ENCODE results near the gene PIK3AP1.
A peak's percentile ranks its signal among the peaks of the same experiment; 100 is the strongest.
"Not testable (repeated sequence)": the region's sequence is repeated elsewhere in the genome, so short reads cannot be mapped to it uniquely, and the experiment has no call there.

The PIK3AP1 gene

DNA sequence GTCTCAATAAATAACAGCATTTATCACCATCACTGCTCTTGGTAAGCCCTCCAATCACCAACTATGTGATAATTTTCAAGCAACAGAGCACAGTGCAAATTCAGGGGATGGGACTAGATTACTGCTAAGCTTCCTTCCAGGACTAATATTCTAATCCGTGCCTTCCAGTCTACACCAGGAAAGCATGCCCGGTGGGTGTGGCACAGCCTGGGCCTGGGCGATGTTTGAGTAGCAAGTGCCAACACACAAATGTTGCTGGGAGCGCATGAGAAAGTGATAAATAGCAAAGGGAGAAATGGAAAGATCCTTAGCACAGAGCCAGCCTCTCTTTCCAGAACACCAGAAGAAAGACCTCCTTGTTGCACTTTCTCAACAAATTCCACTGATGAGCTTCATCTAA is 120.0 kb downstream of the PIK3AP1 start:
- no peak for DNase-seq

DNA sequence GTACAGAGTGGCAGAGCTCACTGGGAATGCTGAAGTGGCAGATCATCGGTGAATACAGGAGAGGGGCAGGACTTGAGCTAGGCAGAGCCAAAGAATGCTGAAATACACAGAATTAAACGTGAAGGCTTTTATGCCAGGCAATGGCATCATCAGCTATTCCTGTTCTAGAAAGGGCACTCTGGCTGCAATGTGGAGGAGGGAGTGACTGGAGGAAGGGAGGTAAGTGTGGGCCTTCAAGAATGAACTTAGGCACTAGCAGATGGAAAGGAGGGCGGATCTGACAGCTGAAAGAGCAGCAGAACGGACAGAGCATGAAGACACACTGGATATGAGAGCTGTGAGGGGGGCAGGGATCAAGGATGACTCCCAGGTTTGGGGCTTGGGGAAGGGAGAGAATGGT is 121.5 kb downstream of the PIK3AP1 start:
- no peak for DNase-seq

DNA sequence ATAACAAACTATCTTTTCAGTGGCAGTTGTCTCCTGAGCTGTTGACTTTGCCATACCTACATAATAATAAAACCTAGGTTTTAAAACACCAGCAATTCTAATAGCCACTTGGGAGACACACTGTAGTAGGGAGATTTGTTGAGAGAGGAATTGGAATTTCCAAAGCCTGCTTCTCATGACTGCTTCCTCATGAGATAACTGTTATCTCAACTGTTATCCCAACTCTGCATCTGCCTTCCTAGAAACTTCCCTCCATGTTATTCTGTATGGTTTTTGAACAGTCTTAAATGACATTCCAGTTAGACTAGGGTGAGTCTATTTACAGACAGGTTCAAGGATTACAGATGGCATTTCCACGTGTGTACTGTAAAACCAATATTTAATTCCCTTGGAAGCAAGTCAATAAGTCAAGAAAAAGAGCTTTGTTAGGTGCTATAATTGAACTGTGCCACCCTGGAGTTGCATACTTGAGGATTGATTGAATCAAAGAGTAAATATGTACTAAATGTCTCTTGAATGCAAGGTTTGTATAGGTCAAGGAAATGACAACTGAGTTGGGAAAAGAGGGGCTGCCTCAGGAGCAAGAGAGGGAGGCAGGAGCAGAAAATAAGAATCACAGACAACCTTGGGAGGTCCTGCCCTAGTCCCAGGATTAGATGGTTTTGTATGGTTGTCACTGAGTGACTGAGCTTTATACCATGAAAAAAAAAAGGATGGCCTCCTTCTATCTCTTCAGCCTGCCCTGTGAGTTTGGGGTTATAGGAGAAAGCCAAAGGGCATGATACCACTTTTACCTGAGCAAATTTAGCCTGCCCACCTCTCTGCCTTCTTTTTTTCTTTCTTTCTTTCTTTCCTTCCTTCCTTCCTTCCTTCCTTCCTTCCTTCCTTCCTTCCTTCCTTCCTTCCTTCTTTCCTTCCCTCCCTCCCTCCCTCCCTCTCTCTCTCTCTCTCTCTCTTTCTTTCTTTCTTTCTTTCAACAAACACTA is 123.6 kb downstream of the PIK3AP1 start:
- no peak for DNase-seq

DNA sequence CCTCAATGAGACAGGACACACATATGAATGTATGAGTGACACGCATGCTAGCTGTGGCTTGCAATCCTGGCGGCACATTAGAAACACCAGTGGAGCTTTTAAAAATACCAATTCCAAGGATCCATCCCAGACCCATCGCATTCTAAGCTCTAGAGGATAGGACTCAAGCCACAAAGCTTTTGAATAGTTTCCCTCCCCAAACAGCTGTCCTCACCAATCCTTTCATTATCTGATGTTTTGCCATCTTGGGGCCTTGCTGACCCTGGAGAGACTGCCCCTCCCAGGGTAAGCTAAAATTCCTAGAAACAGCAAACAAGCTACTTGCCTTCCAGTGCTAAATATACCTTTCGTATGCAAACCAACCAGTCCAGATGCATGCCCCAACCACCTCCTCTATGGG is 124.6 kb downstream of the PIK3AP1 start:
- DNase-seq = no peak

DNA sequence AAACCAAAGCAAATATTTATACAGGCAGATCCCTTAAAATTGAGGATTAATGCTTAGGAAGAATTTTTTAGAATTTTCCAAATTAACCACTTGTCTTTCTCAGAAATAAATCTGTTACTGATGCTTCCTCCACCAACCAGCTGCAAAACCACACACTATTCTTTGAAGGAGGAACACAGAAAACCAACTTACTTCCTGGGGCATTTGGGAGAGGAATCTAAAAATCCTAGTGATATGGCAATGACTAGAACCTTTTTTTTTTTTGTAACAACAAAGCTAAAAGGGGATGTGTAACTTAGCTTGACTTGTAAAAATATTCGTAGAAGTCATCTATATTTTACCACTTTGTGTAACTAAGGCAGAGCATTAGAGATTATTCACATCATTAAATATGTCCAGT is 128.4 kb downstream of the PIK3AP1 start:
- DNase-seq = no peak

DNA sequence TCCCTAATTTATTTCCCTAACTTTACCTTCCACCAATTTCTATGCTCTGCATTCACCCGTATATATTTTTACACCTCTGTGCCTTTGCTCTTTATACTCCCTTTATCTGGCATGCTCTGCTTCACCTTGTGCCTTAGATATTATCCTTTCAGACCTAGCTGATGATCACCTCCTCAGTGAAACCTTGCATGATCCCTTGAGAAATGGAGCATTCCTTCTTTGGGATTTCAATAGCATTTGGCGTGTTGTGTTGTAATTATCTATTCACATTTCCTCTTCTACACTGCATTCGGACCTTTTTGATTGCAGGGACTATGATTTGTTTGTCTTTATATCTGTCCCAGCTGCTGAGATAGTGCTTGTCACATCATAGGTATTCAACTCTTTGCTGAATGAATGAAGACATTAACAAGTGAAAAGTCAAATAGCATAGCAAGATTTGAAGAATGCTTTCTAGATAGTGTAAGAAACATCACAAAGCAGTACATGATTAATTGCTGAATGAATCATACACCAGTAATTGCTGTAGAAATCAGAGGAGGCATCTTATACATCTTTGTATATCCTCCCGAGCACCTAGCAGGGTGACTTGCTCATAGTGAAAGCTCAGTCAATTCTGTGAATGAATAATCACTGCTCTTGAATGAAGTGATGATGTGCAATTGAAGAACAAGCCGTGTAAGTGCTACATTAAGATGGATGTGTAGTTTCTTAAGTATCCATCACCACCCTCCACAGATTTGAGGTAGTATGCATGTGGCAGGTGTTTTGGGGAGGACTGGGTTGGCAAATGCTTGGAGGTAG is 131.5 kb downstream of the PIK3AP1 start:
- no peak for DNase-seq

DNA sequence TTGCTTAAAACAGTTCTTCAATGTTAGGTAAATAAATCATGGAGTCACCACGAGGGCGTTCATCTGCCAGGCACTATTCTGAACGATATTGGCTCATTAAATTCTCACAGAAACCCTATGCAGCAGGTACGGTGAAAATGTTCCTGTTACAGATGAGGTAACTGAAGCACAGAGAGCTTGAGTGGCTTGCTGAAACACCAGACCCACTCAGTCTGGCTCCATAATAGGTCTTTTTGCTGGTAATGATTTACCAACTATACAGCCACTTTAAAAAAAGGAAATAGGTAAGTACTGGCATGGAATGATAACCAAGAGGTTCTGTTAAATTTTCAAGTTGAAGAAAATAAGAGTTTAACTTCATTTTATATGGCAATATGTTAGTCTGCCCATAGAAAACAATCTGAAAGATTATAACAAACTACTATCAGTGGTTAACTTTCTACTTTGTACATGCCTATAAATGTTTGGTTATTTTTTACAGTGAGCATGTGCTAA is 132.2 kb downstream of the PIK3AP1 start:
- DNase-seq = no peak

DNA sequence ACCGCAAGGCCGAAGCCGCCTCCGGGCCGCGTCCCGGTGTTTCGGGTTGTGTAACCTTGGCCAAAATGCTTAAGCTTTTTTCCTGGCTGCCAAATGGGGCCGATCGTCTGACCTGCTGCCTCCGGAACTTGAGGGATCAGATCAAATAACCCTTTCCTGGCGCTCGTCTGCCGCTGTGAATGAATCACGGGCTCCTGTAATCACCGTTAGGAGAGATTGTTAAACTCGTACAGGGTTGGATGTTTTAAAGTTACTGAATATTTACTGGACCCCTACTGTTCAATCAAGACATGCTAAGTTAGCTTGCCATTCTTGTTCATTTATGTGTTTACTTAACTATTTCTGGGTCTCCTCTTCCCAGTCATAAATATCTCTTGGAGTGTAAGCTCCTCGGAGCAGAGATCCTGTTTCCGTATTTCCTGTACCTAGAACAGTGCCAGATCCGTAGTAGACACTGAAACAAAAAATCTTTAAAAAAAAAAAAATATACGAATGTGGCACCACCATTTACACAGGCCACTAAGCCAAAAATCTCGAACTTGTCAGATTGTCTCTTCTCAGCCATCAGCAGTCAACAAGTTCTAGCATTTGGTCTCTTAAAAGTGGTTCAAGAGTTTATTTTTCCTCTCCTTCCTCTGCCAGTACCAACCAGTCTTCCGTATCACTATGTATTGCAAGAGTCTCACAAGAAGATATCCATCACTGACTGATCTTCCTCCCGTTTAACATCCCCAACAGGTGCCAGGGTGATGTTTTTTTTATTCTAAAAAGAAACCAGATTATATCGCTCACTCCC is 132.9 kb downstream of the PIK3AP1 start:
- peak; percentile 19 for DNase-seq

DNA sequence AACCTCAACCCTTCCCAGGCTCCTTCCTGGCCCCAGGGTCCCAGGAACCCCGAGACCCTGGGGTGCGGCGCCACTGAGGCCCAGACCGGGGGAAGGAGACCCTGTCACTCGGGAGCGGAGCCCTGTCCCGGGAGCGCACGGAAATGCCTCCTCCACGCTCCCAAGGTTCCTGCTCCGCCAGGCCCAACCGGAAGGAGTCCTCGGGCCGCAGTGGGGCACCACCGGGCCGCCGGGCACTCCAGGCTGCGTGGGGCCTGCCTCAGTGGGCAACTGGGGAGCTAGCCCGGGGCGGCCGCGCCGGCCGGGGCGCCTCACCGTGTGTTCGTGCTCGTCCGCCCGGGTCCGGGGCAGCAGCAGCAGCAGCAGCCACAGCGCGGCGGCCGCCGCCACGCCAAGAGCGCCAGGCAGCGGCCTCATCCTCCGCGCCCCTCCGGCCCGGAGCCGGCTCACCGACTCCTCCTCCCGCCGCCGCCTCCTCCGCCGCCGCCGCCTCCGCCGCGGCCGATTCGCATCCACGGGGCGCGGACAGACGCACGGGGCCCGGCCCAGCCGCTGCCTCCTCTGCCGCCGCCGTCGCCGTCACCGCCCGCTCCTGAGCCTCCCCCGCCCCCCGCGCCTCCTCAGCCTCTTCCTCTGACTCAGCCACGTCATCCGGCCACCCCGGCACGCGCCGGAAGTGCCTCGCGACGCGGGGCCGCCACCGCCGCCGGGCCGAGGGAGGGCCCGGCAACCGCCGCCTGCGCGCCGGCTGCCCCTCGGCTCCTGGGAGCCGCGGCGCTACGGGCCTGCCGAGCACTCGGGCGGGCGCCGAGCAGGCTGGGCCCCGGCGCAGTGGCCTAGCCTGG is 133.7 kb downstream of the PIK3AP1 start, which contains the start of gene TM9SF3:
TSS of gene TM9SF3 (minus strand) at position 594 of the 845 bp plus-strand sequence. CDS start at position 417, 177 bp downstream.
- DNase-seq = peak; percentile 59

DNA sequence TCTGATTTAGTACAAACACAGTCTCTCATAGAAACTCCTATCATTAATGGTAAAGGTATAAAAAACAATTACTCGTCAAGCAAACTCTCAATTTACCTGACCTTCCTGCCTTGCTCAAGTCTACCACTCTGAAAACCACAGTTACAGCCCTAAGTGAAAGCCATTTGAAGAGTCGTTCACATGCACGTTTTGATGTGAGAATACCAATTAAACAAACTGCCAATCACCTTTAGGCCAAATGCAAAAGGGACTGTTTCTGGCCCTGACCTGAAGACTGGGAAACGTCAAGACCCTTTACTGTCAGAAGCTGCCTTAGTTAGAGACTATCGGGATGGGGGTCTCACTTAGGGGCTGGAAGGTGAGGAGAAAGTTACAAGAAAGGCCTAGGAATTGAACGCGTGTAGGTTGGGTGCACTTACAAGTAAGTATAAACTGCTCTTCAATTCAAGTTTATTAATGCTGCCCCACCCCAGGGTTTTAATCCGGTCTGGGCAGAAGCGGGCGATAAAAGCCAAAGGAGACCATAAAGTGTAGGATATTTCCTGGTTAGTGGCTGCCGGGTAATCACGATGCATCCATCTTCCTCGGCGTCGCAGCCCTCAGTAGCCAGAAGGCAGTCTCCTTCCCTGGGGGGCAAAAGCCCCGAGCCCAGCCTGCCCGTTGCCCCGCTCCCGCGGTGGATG is 134.4 kb downstream of the PIK3AP1 start:
- DNase-seq = no peak

DNA sequence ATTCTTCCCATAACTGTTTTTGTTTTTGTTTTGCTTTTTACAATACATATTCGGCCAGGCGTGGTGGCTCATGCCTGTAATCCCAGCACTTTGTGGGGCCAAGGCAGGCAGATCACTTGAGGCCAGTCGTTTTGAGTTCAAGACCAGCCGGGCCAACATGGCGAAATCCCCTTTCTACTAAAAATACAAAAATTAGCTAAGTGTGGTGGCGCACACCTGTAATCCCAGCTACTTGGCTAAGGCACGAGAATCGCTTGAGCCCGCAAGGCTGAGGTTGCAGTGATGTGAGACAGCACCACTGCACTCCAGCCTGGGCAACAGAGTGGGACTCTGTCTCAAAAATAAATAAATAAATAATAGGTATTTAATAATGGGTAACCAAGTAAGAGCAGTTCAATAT is 135.8 kb downstream of the PIK3AP1 start:
- DNase-seq = no peak

DNA sequence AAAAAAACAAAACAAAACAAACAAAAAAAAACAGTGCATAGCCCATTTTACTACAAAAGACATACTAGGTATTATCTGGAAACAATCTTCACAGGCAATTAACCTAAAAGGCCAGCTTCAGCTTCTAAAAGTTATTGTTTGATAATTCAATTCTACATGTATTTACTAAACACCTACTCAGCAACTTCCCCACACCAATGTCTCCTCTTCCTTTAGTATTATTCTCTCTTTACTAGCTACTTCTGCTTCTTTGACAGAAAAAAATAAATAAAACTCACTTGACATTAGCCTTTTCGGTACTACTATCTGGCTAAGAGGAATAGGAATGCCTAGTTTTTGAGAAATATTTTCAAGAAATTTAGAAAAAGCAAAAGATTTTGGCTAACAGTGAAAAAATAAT is 136.3 kb downstream of the PIK3AP1 start:
- DNase-seq = no peak

DNA sequence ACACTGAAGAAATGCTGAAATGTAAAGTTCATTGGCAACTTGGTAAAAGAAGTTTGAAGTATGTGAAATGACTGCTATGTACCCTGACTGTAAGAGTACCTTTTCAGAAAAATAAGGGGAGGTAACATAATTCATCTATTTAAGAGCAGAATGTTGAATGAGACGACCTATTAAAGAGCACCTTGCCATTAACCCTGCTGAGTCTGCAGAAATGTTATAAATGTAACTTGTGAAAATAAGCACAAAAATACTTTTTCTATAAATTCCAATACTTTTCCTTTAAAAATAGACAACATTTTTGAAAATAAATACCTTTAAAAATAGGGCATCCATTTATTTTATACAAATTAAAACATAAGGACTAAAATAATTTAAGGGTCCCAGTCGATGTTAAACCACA is 141.2 kb downstream of the PIK3AP1 start:
- no peak for DNase-seq

DNA sequence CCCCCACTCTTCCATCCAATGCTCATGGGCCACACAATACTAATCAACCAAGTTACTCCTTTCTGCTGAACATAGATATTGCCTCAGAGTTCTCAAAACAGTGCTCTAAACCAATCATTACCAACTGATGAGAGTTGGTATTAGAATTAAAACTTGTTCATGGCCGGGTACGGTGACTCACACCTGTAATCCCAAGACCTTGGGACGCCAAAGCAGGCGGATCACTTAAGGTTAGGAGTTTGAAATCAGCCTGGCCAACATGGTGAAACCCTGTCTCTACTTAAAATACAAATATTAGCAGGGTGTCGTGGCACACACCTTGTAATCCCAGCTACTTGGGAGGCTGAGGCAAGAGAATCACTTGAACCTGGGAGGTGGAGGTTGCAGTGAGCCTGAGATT is 141.7 kb downstream of the PIK3AP1 start:
- no peak for DNase-seq

DNA sequence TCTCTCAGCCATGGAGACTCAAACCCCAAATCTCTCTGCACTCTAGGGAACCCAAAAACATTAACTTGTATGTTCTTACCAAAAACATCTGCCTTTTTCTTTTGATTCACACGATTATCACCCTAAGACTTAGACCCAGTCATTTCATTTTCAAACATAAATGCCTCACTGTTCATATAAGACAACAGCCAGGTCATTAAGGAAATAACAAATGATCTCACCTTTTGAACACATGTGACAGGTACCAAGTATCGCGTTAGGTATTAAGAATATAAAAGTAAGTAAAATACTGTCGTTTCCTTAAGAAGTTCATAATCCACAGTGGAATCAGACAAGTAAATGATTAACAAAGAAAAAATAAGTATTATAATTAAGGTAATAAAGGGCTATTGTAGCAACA is 142.3 kb downstream of the PIK3AP1 start:
- DNase-seq = no peak

DNA sequence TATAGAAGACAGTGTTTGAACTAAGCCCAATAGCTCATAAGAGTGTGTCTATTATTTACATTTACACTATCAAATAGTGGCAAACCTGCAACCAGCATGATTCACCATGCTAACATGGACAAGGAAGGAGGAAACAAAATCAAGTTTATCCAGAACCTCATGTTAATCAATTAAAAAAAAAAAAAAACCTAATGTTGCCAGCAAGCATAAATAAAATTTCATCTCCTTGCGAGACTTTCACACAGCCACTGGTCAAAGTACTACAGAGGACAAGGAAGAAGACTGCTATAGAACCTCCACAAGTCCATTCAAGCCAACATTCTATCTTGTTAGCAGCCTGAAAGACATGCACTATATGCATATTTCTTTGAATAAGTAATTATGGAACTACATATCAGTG is 143.2 kb downstream of the PIK3AP1 start:
- peak; percentile 63 for DNase-seq

DNA sequence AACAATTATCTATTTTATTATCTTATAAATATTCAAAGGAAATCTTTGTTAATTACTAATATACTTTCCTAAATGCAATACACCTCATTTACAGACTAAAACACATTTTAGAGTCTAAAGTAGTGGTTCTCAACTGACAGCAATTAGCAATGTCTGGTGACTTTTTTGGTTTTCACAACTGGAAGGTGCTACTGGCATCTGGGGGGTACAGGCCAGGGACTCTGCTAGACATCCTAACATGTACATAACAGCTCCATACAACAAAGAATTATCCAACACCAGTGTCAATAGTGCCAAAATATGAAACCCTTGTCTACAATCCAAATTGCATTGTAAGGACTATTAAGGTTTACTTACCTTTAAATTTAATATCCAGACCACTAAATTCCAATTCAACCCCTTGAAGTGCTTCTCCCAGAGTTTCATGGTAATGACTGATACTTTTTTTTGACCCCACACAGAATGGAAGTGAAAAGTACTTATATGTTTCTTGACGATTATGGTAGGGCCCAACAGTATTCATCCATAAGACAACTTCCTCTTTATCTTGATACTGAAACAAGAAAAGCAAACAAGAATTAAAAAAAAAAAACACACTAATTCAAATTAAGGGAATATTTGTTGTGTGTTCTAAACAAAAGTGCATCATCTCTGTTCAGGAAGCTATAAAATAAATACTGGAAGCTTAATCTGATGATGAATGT is 143.9 kb downstream of the PIK3AP1 start:
- no peak for DNase-seq

DNA sequence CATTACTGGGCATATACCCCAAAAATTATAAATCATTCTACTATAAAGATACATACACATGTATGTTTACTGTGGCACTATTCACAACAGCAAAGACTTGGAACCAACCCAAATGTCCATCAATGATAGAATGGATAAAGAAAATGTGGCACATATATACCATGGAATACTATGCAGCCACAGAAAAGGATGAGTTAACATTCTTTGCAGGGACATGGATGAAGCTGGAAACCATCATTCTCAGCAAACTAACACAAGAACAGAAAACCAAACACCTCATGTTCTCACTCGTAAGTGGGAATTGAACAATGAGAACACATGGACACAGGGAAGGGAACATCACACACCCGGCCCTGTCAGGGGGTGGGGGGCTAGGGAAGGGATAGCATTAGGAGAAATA is 145.8 kb downstream of the PIK3AP1 start:
- not testable (repeated sequence) for DNase-seq

DNA sequence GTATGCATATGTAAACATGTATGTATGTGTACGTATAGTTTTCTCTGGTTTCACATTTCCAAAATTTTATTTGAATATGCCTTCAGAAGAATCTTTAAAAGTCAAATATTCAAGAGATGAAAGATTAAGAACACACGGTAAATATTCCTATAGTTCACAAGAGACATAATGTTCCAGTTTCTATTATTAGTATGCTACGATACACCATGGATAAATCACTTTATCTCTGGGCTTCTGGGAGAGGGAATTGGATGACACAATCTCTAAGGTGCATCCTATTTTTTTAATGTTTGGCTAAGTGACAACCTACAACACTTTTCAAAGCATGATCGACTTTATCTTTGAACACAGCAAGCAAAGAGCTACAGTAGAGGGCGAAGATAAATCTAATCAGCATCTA is 147.3 kb downstream of the PIK3AP1 start:
- no peak for DNase-seq
